Measurements from ENCODE around the gene NWD2.
"Not testable (repeated sequence)": the region's sequence is repeated elsewhere in the genome, so short reads cannot be mapped to it uniquely, and the experiment has no call there.

Gene NWD2

DNA sequence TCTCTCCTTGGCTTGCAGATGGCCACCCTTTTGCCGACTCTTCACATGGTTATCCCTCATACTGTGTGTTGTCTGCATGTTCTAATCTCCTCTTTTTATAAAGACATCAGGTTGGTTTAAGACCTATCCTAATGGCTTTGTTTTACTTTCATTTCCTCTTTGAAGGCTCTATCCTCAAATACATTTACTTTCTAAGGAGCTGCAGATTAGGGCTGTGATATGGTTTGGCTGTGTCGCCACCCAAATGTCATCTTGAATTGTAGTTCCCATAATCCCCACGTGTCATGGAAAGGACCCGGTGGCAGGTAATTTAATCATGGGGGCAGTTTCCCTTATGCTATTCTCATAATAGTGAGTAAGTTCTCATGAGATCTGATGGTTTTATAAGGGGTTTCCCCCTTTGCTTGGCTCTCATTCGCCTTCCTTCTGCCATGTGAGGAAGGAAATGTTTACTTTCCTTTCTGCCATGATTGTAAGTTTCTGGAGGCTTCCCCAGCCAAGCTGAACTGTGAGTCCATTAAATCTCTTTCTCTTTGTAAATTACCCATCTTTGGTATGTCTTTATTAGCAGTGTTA lies 237.1 kb downstream of the NWD2 start:
- no peaks in the 10 kb centered on the region for H3K36me3 Mint-ChIP-seq (ENCODE audit: low read depth)
- H3K9me3 Mint-ChIP-seq = peaks cover 6% of the 10 kb centered on the region
- H3K4me3 Mint-ChIP-seq = no peak overlapping the region
- no peak overlapping the region for H3K27ac Mint-ChIP-seq
- H3K4me1 Mint-ChIP-seq (ENCODE audit: low read depth) = no peaks in the 10 kb centered on the region
- peaks cover 9% of the 10 kb centered on the region for H3K27me3 Mint-ChIP-seq (ENCODE audit: low read depth)
- DNase-seq (ENCODE audit: low spot score) = no peak

DNA sequence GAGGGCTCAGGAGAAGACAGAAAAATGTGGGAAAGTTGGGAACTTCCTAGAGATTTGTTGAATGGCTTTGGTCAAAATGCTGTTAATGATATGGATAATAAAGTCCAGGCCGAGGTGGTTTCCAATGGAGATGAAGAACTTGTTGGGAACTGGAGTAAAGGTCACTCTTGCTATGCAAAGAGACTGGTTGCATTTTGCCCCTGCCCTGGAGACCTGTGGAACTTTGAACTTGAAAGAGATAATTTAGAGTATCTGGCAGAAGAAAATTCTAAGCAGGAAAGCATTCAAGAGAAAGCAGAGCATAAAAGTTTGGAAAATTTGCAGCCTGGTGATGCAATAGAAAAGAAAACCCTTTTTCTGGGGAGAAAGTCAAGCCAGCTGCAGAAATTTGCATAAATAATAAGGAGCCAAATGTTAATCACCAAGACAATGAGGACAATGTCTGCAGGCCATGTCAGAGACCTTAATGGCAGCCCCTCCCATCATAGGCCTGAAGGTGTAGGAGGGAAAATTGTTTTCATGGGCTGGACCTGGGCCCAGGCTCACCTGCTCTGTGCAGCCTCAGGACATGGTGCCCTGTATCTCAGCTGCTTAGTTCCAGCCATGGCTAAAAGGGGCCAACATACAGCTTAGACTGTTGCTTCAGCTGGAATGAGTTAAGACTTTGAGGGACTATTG lies 237.8 kb downstream of the NWD2 start:
- Mint-ChIP-seq H3K4me3 (no peak overlapping the region), H3K27ac (no peak overlapping the region), H3K36me3 (ENCODE audit: low read depth) (no peaks in the 10 kb centered on the region), H3K9me3 (peaks cover 6% of the 10 kb centered on the region), H3K4me1 (ENCODE audit: low read depth) (no peaks in the 10 kb centered on the region), H3K27me3 (ENCODE audit: low read depth) (peaks cover 6% of the 10 kb centered on the region)
- no peak for DNase-seq (ENCODE audit: low spot score)

DNA sequence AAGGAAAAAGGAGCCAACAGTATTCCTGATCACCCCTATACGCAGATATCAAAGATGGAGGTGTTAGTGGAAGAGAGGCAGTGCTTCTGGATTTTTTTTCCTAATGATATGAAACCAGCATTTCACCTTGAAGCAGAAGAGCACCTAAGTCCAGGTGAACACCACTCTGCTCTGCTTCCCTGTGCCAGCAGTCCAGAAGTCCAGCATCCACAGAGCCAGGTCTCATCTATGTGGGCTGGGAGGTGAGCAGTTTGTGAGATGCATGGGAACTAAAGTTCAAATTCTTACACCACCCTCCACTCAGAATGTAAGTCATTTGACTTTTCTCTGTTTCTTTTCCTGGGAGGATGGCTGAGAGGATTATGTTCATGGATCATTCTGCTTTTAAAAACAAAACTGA lies 239.1 kb downstream of the NWD2 start:
- H3K27me3 Mint-ChIP-seq (ENCODE audit: low read depth) = peaks cover 7% of the 10 kb centered on the region
- H3K9me3 Mint-ChIP-seq = peaks cover 6% of the 10 kb centered on the region
- DNase-seq (ENCODE audit: low spot score) = no peak
- H3K4me1 Mint-ChIP-seq (ENCODE audit: low read depth) = no peaks in the 10 kb centered on the region
- H3K27ac Mint-ChIP-seq = no peak overlapping the region
- H3K36me3 Mint-ChIP-seq (ENCODE audit: low read depth) = no peaks in the 10 kb centered on the region
- H3K4me3 Mint-ChIP-seq = no peak overlapping the region

DNA sequence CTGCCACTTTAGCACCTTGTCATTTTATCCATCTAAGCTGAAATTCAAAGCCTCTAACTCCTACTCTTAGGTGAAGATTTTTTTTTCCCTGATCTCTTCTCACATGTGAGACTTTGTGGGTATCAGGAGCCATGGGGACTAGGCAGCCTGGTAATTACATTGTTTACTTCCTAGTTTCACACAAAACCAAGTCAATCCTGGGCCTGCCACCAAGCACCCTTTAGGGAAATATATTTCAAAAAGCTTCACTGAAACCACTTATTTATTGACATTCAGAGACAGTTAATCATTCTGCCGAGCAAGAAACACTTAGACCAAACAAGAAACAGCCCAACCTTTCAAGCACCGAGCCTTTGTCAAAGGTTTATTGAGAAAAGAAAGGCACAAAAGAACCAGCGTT lies 241.6 kb downstream of the NWD2 start:
- peaks cover 6% of the 10 kb centered on the region for H3K9me3 Mint-ChIP-seq
- peaks cover 3% of the 10 kb centered on the region for H3K27me3 Mint-ChIP-seq (ENCODE audit: low read depth)
- H3K27ac Mint-ChIP-seq = no peak overlapping the region
- no peak for DNase-seq (ENCODE audit: low spot score)
- H3K4me1 Mint-ChIP-seq (ENCODE audit: low read depth) = no peaks in the 10 kb centered on the region
- H3K36me3 Mint-ChIP-seq (ENCODE audit: low read depth) = no peaks in the 10 kb centered on the region
- no peak overlapping the region for H3K4me3 Mint-ChIP-seq

DNA sequence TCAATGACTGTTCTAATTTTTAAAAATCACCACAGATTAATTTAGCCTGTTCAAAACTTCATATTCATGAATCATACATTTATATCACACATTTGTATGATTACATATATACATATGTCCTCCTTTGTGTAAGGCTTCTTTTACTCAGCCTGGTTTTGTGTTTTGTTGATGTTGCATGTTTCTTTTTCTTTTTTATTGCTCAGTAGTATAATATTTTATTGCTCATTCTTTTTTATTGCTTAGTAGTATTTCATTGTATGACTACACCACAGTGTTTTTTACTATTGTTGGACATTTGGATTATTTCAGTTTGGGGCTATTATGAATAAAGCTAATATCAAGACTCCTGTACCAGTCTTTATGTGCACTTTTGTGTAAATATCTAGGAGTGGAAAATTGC lies 243.1 kb downstream of the NWD2 start:
- no peaks in the 10 kb centered on the region for H3K36me3 Mint-ChIP-seq (ENCODE audit: low read depth)
- DNase-seq (ENCODE audit: low spot score) = no peak
- no peaks in the 10 kb centered on the region for H3K9me3 Mint-ChIP-seq
- H3K4me3 Mint-ChIP-seq = no peak overlapping the region
- no peak overlapping the region for H3K27ac Mint-ChIP-seq
- no peaks in the 10 kb centered on the region for H3K4me1 Mint-ChIP-seq (ENCODE audit: low read depth)
- peaks cover 3% of the 10 kb centered on the region for H3K27me3 Mint-ChIP-seq (ENCODE audit: low read depth)

DNA sequence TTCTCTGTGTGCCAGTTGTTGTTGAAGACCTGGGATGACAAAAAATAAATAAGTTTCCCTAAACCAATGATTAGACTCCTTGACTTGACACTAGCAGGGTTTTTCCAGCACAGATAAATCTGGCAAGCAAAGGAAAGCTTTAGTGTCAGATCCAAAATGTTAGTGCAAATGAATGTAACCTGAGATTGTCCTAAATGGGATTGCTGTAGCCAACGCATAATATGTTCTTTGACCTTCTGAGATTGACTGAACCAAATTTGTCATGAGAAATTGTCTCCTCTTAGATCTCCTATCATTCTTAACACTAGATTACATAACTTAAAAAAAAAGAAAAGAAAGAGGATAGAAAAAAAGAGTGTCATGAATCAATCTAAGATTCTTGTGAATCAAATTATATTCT lies 245.2 kb downstream of the NWD2 start:
- DNase-seq (ENCODE audit: low spot score) = no peak
- Mint-ChIP-seq H3K4me3 (no peak overlapping the region), H3K9me3 (no peaks in the 10 kb centered on the region), H3K4me1 (ENCODE audit: low read depth) (no peaks in the 10 kb centered on the region), H3K27ac (no peak overlapping the region), H3K27me3 (ENCODE audit: low read depth) (peaks cover 3% of the 10 kb centered on the region), H3K36me3 (ENCODE audit: low read depth) (no peaks in the 10 kb centered on the region)

DNA sequence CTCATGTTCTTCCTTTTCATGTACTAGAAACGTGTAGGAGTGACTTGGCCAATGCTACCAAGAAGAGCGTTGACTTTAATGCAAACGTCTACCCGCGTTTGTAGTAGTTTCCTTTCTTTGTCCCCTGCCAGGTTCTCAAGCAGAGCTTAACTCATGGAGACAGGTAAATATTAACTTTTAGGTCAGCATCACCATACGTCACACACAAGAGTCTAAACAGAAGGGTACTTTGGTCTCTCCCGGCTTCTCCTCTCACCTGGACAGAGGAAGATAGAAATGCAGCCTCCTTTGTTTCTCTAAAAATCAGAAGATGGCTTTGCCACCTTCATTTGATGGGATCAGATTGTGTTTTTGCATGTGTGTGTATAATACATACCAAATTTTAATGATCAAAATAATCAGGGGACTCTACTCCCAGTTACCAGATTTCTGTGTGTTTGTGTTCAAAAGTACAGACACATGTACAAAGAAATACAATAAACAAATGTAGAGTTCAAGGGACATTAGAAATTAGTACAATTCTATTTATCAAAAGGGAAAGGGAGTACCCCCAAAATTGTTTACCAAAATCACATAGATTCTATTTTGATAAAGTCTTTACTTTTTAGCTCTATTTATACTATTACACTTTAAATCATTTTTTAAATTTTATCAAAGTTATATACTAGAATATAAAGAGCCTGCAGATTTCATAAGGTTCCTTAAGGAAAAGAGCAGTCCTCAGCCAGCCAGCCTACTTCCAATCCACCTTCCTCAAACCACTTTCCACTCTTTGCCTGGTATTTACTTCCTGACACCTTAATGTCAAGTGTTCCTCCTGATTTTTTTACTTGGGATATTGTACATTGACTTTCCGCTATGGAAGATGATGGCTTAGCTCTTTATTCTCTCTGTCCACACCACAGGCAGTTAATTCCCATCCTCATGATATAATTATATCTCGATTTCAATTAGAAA lies 246.1 kb downstream of the NWD2 start:
- Mint-ChIP-seq H3K27ac (no peak overlapping the region), H3K27me3 (ENCODE audit: low read depth) (peaks cover 3% of the 10 kb centered on the region), H3K9me3 (no peaks in the 10 kb centered on the region), H3K4me3 (no peak overlapping the region), H3K36me3 (ENCODE audit: low read depth) (no peaks in the 10 kb centered on the region), H3K4me1 (ENCODE audit: low read depth) (no peaks in the 10 kb centered on the region)
- DNase-seq (ENCODE audit: low spot score) = no peak

DNA sequence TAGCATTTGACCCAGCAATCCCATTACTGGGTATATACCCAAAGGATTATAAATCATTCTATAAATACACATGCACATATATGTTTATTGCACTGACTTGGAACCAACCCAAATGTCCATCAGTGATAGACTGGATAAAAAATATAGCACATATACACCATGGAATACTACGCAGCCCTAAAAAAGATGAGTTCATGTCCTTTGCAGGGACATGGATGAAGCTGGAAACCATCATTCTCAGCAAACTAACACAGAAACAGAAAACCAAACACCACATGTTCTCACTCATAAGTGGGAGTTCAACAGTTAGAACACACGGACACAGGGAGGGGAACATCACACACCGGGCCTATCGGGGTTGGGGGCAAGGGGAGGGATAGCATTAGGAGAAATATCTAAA lies 250.8 kb downstream of the NWD2 start:
- H3K27ac Mint-ChIP-seq; H3K4me1 Mint-ChIP-seq (ENCODE audit: low read depth); H3K4me3 Mint-ChIP-seq; H3K27me3 Mint-ChIP-seq (ENCODE audit: low read depth); H3K36me3 Mint-ChIP-seq (ENCODE audit: low read depth); DNase-seq (ENCODE audit: low spot score); H3K9me3 Mint-ChIP-seq: not testable (repeated sequence)
